ENCODE measurements around the gene FMO4.
"Not testable (repeated sequence)": the region's sequence is repeated elsewhere in the genome, so short reads cannot be mapped to it uniquely, and the experiment has no call there.

FMO4 gene

GRCh38 chr1:171329251-171329650 lies 15.3 kb downstream of the FMO4 start:
- DNase-seq (ENCODE audit: low read depth in 1 of 2, low spot score in 1 of 2): no peak

- DNase-seq (ENCODE audit: low read depth in 1 of 2, low spot score in 1 of 2): no peak
Observed at GRCh38 chr1:171334024-171334640, 20.1 kb downstream of the FMO4 start.

- no peak for DNase-seq (ENCODE audit: low read depth in 1 of 2, low spot score in 1 of 2)
Observed at GRCh38 chr1:171335964-171336363, 22.0 kb downstream of the FMO4 start.

GRCh38 chr1:171339345-171339744 lies 25.4 kb downstream of the FMO4 start:
- DNase-seq (ENCODE audit: low read depth in 1 of 2, low spot score in 1 of 2): not testable (repeated sequence)

GRCh38 chr1:171343727-171344472 lies 29.9 kb downstream of the FMO4 start:
- no peak for DNase-seq (ENCODE audit: low read depth in 1 of 2, low spot score in 1 of 2)

- no peak for DNase-seq (ENCODE audit: low read depth in 1 of 2, low spot score in 1 of 2)
Observed at GRCh38 chr1:171344473-171344820, 30.5 kb downstream of the FMO4 start.

- DNase-seq (ENCODE audit: low read depth in 1 of 2, low spot score in 1 of 2): no peak
Observed at GRCh38 chr1:171345536-171345935, 31.6 kb downstream of the FMO4 start.

GRCh38 chr1:171346881-171347280 lies 32.9 kb downstream of the FMO4 start:
- DNase-seq (ENCODE audit: low read depth in 1 of 2, low spot score in 1 of 2): no peak

GRCh38 chr1:171350594-171350993 lies 36.6 kb downstream of the FMO4 start:
- DNase-seq (ENCODE audit: low read depth in 1 of 2, low spot score in 1 of 2): no peak

GRCh38 chr1:171351961-171352360 lies 38.0 kb downstream of the FMO4 start:
- DNase-seq (ENCODE audit: low read depth in 1 of 2, low spot score in 1 of 2): no peak

- DNase-seq (ENCODE audit: low read depth in 1 of 2, low spot score in 1 of 2): no peak
Observed at GRCh38 chr1:171352554-171352953, 38.6 kb downstream of the FMO4 start.

GRCh38 chr1:171355727-171356126 lies 41.7 kb downstream of the FMO4 start:
- no peak for DNase-seq (ENCODE audit: low read depth in 1 of 2, low spot score in 1 of 2)

- no peak for DNase-seq (ENCODE audit: low read depth in 1 of 2, low spot score in 1 of 2)
Observed at GRCh38 chr1:171357179-171357578, 43.2 kb downstream of the FMO4 start.

- not testable (repeated sequence) for DNase-seq (ENCODE audit: low read depth in 1 of 2, low spot score in 1 of 2)
Observed at GRCh38 chr1:171359355-171359648, 45.3 kb downstream of the FMO4 start.

- DNase-seq (ENCODE audit: low read depth in 1 of 2, low spot score in 1 of 2): not testable (repeated sequence)
Observed at GRCh38 chr1:171359731-171360527, 45.9 kb downstream of the FMO4 start.

- no peak for DNase-seq (ENCODE audit: low read depth in 1 of 2, low spot score in 1 of 2)
Observed at GRCh38 chr1:171366085-171366484, 52.1 kb downstream of the FMO4 start.

GRCh38 chr1:171366816-171367215 lies 52.8 kb downstream of the FMO4 start:
- DNase-seq (ENCODE audit: low read depth in 1 of 2, low spot score in 1 of 2): no peak

GRCh38 chr1:171367436-171367835 lies 53.5 kb downstream of the FMO4 start:
- no peak for DNase-seq (ENCODE audit: low read depth in 1 of 2, low spot score in 1 of 2)

GRCh38 chr1:171372418-171373084 lies 58.6 kb downstream of the FMO4 start:
- no peak for DNase-seq (ENCODE audit: low read depth in 1 of 2, low spot score in 1 of 2)

- not testable (repeated sequence) for DNase-seq (ENCODE audit: low read depth in 1 of 2, low spot score in 1 of 2)
Observed at GRCh38 chr1:171373357-171374122, 59.6 kb downstream of the FMO4 start.

GRCh38 chr1:171379846-171380245 lies 65.9 kb downstream of the FMO4 start:
- DNase-seq (ENCODE audit: low read depth in 1 of 2, low spot score in 1 of 2): no peak

All from activated T-helper 1 cell treated with anti-CD3 and anti-CD28 coated beads, Interleukin-2, amount 50 U/mL, for 16 hours (primary cell).